Activated CD4-positive, alpha-beta T cell treated with anti-CD3 and anti-CD28 coated beads for 36 hours (primary cell): ENCODE data around the gene NF2. TPM values are rescaled to one million over a fixed set of nuclear protein-coding genes. Genes with fewer than 3 reads are reported as not detected.

Source experiments
- ATAC-seq: fragments of 200-7000 bp; cut with Tn5 transposase; one replicate; pipeline ENCODE4 v1.10.0; 2021; ENCODE audit warnings: mild to moderate bottlenecking, moderate library complexity
- CTCF ChIA-PET: fragments of 350-600 bp; sonication (Branson Sonifier 250); formaldehyde crosslinking; loops from one replicate; lab custom pipeline; 2021; ENCODE audit warnings: antibody characterized with exemption; lab: Charles Lee
- POLR2A ChIA-PET: fragments of 350-600 bp; sonication (Branson Sonifier 250); formaldehyde crosslinking; loops from one replicate; lab custom pipeline; 2021; ENCODE audit warnings: antibody characterized with exemption, inconsistent platforms; lab: Charles Lee
- DNase-seq: peaks from one replicate; pipeline ENCODE4 v3.0.0-alpha.2; 2020
- H3K27ac Mint-ChIP-seq: one replicate; pipeline ENCODE4 v1.8.0; 2021; ENCODE audit warnings: mixed read lengths
- H3K27me3 Mint-ChIP-seq: one replicate; pipeline ENCODE4 v1.8.0; 2021; ENCODE audit warnings: mixed read lengths
- H3K36me3 Mint-ChIP-seq: one replicate; pipeline ENCODE4 v1.8.0; 2021; ENCODE audit warnings: low read depth, mixed read lengths
- H3K4me1 Mint-ChIP-seq: one replicate; pipeline ENCODE4 v1.8.0; 2021; ENCODE audit warnings: mixed read lengths
- H3K4me3 Mint-ChIP-seq: one replicate; pipeline ENCODE4 v1.8.0; 2021; ENCODE audit warnings: mild to moderate bottlenecking, moderate library complexity, mixed read lengths
- H3K9me3 Mint-ChIP-seq: one replicate; pipeline ENCODE4 v1.8.0; 2021; ENCODE audit warnings: low read depth, mixed read lengths
- intact Hi-C, 2 experiments: fragments of 100-400 bp; cut with DNase I in 1 of 2; cut with micrococcal nuclease in 1 of 2; formaldehyde crosslinking; loops; one replicate each; pipeline versions ENCODE4 v1.14.2 to v1.15.1; 2022 to 2024; cut with DNase I, micrococcal nuclease
- total RNA-seq, 2 experiments: library from RNA; stranded (reverse); gene quantifications; one replicate each; pipeline ENCODE4 v1.2.3, GENCODE V29; 2021

The NF2 gene
- total RNA-seq, 2 experiments from 2014 or later = 40.2 to 43.1 TPM

DNA sequence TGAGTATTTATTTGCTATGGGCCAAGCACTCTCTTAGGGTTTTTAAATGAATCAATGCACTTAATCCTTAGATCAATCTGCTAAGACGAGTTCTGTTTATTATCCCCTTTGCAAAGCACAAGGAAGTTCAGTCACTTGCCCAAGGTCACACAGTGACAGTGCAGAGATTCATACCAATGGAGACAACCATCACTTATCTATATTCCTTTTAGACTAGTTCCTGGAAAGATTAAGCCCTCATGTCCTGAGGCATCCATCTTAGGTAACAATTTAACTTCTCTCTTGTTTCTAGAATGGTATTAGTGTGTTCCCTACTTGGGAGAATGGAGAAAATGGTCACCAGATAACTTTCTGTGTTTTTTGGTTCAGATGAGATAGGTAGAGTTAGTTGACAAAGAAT, 28.3 kb downstream of the NF2 start:
- ATAC-seq = no peak
- H3K27ac Mint-ChIP-seq = no peak overlapping the region
- peaks cover 35% of the 10 kb centered on the region for H3K4me1 Mint-ChIP-seq
- H3K4me3 Mint-ChIP-seq = no peak overlapping the region
- no peak for DNase-seq
- no peaks in the 10 kb centered on the region for H3K9me3 Mint-ChIP-seq
- ChIA-PET POLR2A (no interaction called here), CTCF (interaction anchor here (1.2 kb wide), 1 partner anchor 43 kb away, joined by 3 read pairs; no protein-coding TSS in a partner anchor)
- H3K36me3 Mint-ChIP-seq = peaks cover 3% of the 10 kb centered on the region
- intact Hi-C loops = no loop called here
- no peaks in the 10 kb centered on the region for H3K27me3 Mint-ChIP-seq

DNA sequence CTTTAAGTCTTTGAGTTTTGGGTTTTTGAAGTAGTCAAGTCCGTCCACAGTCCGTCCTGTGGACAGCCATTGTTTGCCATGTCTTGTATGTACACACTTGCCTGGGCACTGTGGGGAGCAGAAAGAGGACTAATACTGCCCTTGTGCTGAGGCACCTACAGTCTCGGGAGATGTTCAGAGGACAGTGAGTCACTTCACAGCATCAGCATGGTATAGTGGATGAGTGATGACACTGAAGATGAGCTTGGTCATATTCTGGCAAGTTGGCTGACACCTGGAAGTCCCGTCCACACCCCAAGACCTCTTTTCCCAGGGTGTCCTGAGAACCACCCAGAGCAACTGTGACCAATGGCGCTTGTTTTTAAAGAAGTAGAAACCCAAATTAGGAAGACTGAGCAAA, 29.2 kb downstream of the NF2 start:
- H3K9me3 Mint-ChIP-seq = no peaks in the 10 kb centered on the region
- no peak overlapping the region for H3K4me3 Mint-ChIP-seq
- peaks cover 31% of the 10 kb centered on the region for H3K4me1 Mint-ChIP-seq
- H3K27ac Mint-ChIP-seq = no peak overlapping the region
- peaks cover 6% of the 10 kb centered on the region for H3K36me3 Mint-ChIP-seq
- CTCF ChIA-PET = no interaction called here
- DNase-seq = no peak
- POLR2A ChIA-PET = no interaction called here
- ATAC-seq = peak; percentile 57
- no peaks in the 10 kb centered on the region for H3K27me3 Mint-ChIP-seq
- intact Hi-C loops = no loop called here

DNA sequence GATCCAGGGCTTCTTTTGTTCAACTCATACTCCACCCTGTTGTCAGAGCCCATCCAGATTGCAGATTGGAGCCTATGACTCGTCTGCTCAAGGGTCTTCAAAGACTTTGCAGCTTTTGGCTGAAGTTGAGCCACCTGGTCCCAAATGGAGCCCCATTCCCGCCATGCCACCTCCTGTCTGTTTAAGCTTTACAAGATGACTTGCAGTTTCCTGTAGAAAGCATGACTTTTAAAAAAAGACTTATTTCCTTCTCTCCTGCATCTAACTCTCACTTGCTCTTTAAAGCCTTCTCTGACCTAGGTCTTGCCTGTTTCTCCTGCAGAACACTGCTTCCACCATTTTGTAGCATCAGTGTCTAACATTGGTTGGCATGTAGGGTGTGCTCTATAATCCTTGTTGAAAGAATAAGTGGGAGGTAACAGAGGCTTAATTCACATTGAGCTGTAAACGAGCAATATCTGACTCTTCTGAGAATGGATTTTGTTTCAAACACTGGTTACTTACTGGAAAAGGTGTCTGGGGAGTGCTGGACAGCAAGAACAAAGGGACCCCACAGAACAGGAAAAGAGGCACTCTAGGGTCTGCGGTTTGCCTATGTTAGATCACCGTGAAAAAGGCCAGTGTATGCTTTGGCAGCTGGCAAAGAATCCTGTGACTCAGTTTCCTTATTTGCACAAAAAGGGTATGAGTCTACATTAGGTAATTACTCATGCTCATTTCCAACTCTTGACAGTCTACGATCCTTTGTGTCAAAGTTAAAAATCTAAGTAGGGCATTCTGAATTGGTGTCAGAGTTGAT, 30.3 kb downstream of the NF2 start:
- peaks cover 25% of the 10 kb centered on the region for H3K4me1 Mint-ChIP-seq
- DNase-seq = no peak
- ChIA-PET POLR2A (no interaction called here), CTCF (interaction anchor here (0.7 to 7.0 kb wide), 5 partner anchors 9 to 135 kb away, joined by 3 to 73 read pairs (median 3); no protein-coding TSS in a partner anchor)
- H3K9me3 Mint-ChIP-seq = no peaks in the 10 kb centered on the region
- peaks cover 5% of the 10 kb centered on the region for H3K36me3 Mint-ChIP-seq
- H3K27ac Mint-ChIP-seq = peak overlapping the region; percentile 29
- intact Hi-C loops = loop anchor here in 1 of 2 experiments (2.0 kb wide), 1 partner anchor 371 kb away; no protein-coding TSS in a partner anchor
- H3K4me3 Mint-ChIP-seq = no peak overlapping the region
- H3K27me3 Mint-ChIP-seq = no peaks in the 10 kb centered on the region
- ATAC-seq = no peak

DNA sequence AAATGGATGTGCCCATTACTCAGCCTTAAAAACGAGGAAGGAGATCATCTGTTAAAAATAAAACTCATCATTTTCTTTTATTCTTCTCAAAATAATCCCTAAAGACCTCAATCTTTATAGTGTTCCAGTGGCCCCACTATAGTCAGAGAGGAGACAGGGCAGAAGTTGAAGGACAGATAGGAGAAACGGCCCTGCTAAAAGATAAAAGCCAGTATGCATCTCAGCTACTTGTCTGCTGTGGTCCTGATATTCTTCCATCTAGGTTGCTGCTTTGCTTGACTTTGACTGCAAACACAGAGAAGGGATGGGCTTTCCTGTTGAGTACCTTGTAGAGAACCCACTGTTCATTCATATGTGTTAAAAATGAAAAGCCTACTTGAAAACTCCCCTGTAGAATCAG, 31.4 kb downstream of the NF2 start:
- Mint-ChIP-seq H3K9me3 (no peaks in the 10 kb centered on the region), H3K4me3 (no peak overlapping the region), H3K27ac (no peak overlapping the region), H3K27me3 (no peaks in the 10 kb centered on the region), H3K4me1 (peaks cover 18% of the 10 kb centered on the region), H3K36me3 (peaks cover 11% of the 10 kb centered on the region)
- ChIA-PET POLR2A (no interaction called here), CTCF (interaction anchor here (0.8 to 7.0 kb wide), 2 partner anchors 10 to 50 kb away, joined by 4 to 73 read pairs; no protein-coding TSS in a partner anchor)
- ATAC-seq = no peak
- intact Hi-C loops = loop anchor here in 1 of 2 experiments (2.0 kb wide), 1 partner anchor 370 kb away; no protein-coding TSS in a partner anchor
- DNase-seq = no peak

DNA sequence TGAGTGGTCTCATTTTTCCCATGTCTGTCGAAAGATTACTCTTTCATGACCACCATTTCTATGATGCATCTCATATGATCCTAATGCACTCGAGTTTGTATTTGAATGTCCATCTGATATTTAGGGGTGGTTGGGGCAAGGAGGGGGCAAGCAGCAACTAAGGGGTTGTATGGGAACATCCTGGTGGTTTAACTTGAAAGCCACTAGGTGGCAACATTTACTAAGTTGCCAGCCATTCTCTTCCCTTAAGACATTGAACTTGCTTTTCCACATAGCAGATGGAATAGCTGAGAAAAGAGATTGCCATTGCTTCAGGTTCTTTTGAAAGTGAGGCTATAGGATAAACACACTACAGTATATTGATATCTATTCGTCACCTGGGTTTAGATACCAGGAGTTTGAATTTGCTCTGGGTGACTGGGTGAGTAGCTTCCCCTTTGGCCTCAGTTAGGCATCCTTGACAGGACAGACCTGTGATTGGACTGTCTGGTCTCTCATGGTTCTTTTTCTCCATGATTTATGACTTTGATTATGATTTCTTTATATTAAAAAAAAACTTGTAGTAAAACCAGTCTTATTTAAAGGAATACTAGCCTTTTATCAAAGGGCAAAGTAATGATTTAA, 32.4 kb downstream of the NF2 start:
- POLR2A ChIA-PET = interaction anchor here (0.6 kb wide), 1 partner anchor 17 kb away, joined by 4 read pairs; no protein-coding TSS in a partner anchor
- no peak overlapping the region for H3K4me3 Mint-ChIP-seq
- CTCF ChIA-PET = interaction anchor here (0.6 to 7.0 kb wide), 19 partner anchors 10 to 453 kb away, joined by 3 to 73 read pairs (median 3); no protein-coding TSS in a partner anchor
- no peaks in the 10 kb centered on the region for H3K27me3 Mint-ChIP-seq
- DNase-seq (no peak), ATAC-seq (no peak)
- H3K4me1 Mint-ChIP-seq = peaks cover 18% of the 10 kb centered on the region
- no peaks in the 10 kb centered on the region for H3K9me3 Mint-ChIP-seq
- intact Hi-C loops = loop anchor here in 1 of 2 experiments (1.0 to 2.0 kb wide), 2 partner anchors 369 to 453 kb away; no protein-coding TSS in a partner anchor
- no peak overlapping the region for H3K27ac Mint-ChIP-seq
- H3K36me3 Mint-ChIP-seq = peaks cover 11% of the 10 kb centered on the region

DNA sequence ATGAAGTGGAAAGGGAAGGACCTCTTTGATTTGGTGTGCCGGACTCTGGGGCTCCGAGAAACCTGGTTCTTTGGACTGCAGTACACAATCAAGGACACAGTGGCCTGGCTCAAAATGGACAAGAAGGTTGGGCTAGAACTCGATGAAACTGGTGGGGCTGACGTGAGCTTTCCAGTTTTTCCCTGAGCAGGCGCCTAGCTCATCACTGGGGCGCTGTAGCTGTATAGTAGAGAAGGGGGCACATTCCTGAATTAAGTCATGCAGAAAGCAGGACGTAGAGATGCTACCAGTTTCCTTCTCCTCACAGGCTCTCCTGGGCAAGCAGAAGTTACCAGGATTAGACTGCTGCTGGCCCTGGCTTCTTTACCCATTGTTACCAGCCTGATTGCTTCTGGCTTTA, 33.3 kb downstream of the NF2 start:
- CTCF ChIA-PET = interaction anchor here (0.8 to 7.0 kb wide), 11 partner anchors 9 to 372 kb away, joined by 3 to 73 read pairs (median 3); no protein-coding TSS in a partner anchor
- Mint-ChIP-seq H3K27ac (no peak overlapping the region), H3K27me3 (no peaks in the 10 kb centered on the region), H3K4me3 (no peak overlapping the region), H3K4me1 (peaks cover 23% of the 10 kb centered on the region), H3K36me3 (peaks cover 11% of the 10 kb centered on the region), H3K9me3 (no peaks in the 10 kb centered on the region)
- no peak for ATAC-seq
- intact Hi-C loops = loop anchor here in 1 of 2 experiments (1.0 kb wide), 1 partner anchor 453 kb away; no protein-coding TSS in a partner anchor
- POLR2A ChIA-PET = no interaction called here
- no peak for DNase-seq

DNA sequence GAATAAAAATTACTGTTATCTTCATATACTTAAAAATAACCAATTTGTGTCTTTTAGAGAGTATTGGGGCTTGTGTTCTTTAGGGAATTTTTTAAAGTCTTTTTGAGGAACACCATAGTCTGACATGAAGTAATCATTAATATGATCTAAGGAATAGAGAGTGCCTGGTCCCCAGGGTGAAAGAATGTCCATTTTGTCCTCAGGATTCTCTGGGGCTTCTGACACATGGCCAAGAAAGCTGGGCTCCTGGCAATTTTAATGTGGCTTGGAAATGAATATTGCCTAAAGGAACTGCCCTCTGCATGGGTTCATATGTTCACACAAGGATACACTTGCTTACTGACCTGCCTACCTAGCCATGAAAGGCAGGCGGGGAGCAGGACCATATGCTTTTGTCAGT, 33.7 kb downstream of the NF2 start:
- intact Hi-C loops = no loop called here
- no peak for DNase-seq
- Mint-ChIP-seq H3K27ac (no peak overlapping the region), H3K27me3 (no peaks in the 10 kb centered on the region), H3K4me3 (no peak overlapping the region), H3K9me3 (no peaks in the 10 kb centered on the region), H3K4me1 (peaks cover 25% of the 10 kb centered on the region), H3K36me3 (peaks cover 14% of the 10 kb centered on the region)
- POLR2A ChIA-PET = no interaction called here
- CTCF ChIA-PET = interaction anchor here (1.1 to 7.0 kb wide), 4 partner anchors 9 to 371 kb away, joined by 3 to 73 read pairs (median 4); no protein-coding TSS in a partner anchor
- no peak for ATAC-seq

DNA sequence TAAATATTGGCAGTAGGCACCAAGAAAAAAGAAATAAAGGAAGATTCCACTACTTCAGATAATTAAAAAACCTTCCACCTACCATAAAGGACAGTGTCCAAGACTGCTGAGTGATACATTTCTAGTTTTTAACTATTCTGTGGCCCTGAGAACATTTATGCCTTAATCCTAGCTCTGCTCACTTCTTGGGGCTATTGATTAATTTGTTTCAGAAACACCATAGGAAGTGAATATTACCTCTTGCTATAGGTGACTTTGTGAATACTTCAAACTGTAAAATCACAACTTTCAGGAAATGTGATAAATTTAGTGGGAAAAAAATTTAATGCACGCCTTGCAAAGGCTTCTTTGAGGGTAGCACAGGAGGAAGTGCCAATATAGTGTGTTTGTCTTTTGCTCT, 35.2 kb downstream of the NF2 start:
- H3K4me1 Mint-ChIP-seq = peaks cover 17% of the 10 kb centered on the region
- no peak overlapping the region for H3K27ac Mint-ChIP-seq
- ChIA-PET POLR2A (no interaction called here), CTCF (interaction anchor here (7.0 kb wide), 1 partner anchor 14 kb away, joined by 73 read pairs; no protein-coding TSS in a partner anchor)
- ATAC-seq (no peak), DNase-seq (no peak)
- H3K36me3 Mint-ChIP-seq = peaks cover 19% of the 10 kb centered on the region
- H3K9me3 Mint-ChIP-seq = no peaks in the 10 kb centered on the region
- intact Hi-C loops = no loop called here
- H3K27me3 Mint-ChIP-seq = no peaks in the 10 kb centered on the region
- no peak overlapping the region for H3K4me3 Mint-ChIP-seq

DNA sequence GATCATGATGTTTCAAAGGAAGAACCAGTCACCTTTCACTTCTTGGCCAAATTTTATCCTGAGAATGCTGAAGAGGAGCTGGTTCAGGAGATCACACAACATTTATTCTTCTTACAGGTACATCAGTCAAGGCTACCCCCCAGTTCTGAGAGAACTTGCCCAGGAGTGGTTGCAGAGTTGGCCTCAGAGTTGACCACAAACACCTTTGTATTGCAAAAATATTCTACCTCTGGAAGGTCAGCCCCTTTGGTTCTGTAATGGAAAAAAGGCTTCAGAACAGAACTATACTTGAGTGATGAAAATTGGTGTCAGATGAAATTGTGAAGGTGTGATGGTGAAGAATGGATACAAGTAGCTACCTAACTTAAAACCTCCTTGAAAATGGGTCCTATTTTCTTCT, 35.7 kb downstream of the NF2 start:
- no peak overlapping the region for H3K27ac Mint-ChIP-seq
- peaks cover 15% of the 10 kb centered on the region for H3K4me1 Mint-ChIP-seq
- H3K4me3 Mint-ChIP-seq = no peak overlapping the region
- intact Hi-C loops = no loop called here
- no peaks in the 10 kb centered on the region for H3K9me3 Mint-ChIP-seq
- ATAC-seq = no peak
- H3K27me3 Mint-ChIP-seq = no peaks in the 10 kb centered on the region
- ChIA-PET POLR2A (interaction anchor here (0.6 kb wide), 1 partner anchor 840 kb away, joined by 3 read pairs; no protein-coding TSS in a partner anchor), CTCF (interaction anchor here (7.0 kb wide), 1 partner anchor 14 kb away, joined by 73 read pairs; no protein-coding TSS in a partner anchor)
- peaks cover 19% of the 10 kb centered on the region for H3K36me3 Mint-ChIP-seq
- no peak for DNase-seq

DNA sequence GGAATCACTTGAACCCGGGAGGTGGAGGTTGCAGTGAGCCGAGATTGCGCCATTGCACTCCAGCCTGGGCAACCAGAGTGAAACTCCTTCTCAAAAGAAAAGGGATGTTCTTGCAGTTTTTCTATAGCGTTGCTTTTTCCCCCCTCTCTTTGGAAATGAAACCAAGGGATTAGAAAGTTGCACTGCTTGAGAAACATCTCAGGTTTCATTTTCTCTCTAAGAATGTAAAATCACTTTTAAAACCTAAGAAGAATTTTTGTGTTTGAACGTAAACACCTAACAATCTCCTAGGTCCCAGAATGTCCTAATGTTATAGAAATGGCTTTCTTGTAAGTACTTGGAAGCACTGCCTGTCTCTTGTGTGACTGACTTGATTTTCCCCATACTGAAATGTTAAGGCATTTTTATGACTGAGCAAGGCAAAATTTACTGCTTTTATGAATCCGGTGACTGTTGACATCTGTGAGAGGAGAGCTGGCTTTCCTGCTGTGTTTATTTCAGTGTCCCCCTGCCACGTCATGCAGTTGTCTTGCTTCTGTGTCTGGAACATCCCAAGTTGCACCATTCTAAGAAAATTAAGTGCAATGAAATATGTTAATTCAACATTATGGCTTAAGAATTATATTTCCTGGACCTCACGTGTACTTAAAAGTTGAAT, 37.7 kb downstream of the NF2 start:
- no peaks in the 10 kb centered on the region for H3K9me3 Mint-ChIP-seq
- H3K36me3 Mint-ChIP-seq = peaks cover 26% of the 10 kb centered on the region
- DNase-seq (no peak), ATAC-seq (no peak)
- H3K27me3 Mint-ChIP-seq = no peaks in the 10 kb centered on the region
- no peak overlapping the region for H3K27ac Mint-ChIP-seq
- ChIA-PET POLR2A (interaction anchor here (0.7 kb wide), 1 partner anchor 16 kb away, joined by 4 read pairs; no protein-coding TSS in a partner anchor), CTCF (interaction anchor here (0.7 kb wide), 1 partner anchor 129 kb away, joined by 3 read pairs; no protein-coding TSS in a partner anchor)
- peaks cover 15% of the 10 kb centered on the region for H3K4me1 Mint-ChIP-seq
- intact Hi-C loops = no loop called here
- no peak overlapping the region for H3K4me3 Mint-ChIP-seq
